ENCODE measurements around the gene EEA1.
"Not testable (repeated sequence)": the region's sequence is repeated elsewhere in the genome, so short reads cannot be mapped to it uniquely, and the experiment has no call there.

The EEA1 gene

DNA sequence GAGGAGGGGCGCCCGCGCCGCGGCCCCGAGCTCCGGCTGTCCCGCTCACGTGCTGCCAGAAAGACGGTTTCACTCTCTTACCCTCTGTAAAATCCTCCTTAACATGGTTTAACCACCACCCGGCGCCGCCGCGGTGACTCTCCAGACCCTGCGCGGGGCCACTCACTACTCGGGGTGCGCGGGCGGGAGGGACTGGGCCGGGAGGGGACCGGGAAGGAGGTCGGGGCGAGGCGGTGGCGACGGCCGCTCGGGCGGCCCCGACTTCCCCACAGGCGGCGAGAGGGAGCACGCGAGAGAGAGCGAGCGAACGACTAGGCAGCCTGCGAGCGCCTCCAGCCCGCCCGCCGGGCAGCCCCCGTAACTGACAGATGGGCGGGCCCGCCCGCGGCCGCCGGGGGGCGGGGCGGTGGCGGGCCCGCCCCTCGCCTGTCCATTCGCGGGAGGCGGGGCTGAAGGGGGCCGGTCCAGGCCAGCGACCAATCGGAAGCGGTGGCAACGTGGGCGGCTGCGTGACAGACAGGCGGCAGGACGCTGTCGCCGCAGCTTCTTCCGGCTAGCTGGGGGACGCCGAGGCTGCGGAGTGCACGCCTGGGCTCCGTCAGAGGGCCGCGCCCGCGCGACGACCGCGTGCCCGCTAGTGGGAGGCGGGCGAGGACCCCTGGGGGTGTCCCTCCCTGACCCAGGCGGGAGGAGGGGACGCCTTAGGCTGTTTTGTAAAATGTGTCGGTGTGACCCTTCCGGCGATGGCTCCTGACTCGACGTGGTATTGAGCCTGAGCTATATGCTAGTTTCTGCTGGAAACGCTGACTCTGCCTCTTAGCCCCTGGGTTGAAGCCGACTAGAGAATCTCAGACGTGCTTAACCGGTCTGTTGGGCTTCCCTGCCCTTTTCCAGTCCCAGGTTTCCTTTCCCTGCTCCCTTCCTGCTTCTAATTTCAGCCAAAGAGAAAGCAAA lies at the start of gene EEA1:
Gene EEA1, minus strand, starts transcription at position 334 of the 954 bp plus-strand sequence. Its CDS starts 229 bp downstream, at position 105.
- peak; percentile 97 for DNase-seq

DNA sequence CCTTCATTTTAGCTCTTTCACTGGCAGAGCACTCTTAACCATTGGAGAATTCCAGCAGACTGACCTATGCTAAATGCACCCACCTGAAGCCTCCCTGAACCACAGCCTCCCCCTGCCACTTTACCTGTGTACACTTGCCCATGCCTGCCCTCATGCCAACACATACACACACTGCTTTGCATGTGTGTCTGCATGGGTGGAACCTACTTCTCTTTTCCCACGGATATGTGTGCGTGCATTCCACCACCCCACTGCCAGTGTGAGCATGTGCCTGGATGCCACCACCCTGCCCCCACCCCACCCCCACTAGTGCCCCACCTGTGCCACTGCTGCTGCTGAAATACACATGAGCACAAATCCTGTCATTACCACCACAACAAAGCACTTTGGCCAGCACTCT lies 49.5 kb upstream of the EEA1 start:
- DNase-seq: no peak

DNA sequence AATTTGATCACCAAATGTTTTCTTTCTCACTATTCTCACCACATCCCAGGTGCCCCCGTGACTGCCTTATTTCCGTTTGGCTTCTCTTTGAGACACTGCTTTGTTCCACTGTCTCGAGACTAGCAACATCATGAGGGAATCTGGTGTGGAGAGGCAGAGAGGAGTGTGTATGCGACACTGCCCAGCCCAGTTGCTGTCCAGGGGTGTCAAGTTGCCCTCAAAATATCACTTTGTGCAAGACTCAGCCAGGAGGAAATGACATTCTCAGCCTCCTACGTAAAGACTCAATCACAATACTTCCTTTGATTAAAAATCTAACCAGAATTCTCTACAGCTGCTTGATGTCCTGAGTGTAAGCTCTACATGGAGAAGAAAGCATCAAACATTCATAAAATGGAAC lies 48.2 kb upstream of the EEA1 start:
- DNase-seq: no peak

DNA sequence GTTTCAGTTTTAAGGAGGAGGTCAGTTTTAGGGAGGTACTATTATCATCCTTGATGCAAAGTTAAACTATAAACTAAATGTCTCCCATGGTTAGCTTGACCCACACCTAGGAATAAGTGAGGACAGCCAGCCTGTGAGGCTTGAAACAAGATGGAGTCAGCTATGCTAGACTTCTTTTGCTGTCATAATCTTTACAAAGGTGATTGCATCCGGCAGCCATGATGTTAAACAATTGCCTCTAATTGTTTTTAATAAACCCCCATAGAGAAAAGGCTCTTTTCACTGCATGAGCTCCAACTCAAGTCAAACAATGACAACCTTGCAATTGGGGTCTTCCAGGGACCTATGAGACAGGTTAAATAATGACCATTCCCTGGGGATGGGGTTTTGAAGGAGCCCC lies 45.7 kb upstream of the EEA1 start:
- DNase-seq: no peak

DNA sequence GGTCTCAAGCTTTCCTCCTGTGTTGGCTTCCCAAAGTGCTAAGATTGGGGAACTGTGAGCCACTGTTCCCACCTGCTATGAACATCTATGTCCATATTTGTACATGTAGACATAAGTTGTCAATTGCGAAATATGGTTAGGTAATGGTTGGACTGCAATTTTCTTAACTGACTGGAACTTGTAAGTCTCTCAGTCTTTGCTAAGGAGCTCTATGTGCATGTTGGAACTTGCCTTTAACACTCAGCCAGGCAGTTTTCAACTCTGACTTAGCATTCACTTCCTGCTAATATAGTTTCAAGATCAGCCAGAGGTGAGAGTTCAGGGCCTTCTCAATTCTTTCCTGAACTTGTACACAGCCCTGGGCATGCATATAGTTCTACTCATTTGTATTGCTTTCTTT lies 44.5 kb upstream of the EEA1 start:
- DNase-seq: no peak

DNA sequence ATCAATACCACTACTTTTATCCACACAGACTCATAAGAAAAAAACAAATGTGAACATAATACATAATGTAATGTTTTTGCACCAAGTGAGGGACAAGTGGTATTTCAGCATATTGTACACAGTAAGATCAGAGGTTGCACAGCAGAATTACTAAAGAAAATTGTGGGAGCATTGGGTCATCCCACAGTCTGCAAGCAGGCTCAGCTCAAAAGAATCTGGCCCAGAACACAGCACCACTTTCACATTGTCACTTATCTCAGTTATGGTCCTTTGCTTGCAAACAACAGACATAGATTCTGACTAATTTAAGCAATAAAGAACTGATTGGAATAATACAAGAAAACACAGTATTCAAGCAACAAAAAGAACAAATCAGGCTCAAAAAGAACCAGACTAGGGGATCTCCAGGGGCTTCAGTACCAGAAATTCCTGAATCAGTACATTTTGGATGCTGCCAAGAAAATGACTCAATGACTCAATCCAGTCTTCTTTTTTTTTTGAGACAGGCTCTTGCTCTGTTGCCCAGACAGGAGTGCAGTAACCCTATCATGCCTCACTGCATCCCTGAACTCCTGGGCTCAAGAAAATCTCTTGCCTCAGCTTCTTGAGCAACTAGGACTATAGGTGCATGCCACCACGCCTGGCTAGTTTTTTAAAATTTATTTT lies 42.9 kb upstream of the EEA1 start:
- DNase-seq: no peak

DNA sequence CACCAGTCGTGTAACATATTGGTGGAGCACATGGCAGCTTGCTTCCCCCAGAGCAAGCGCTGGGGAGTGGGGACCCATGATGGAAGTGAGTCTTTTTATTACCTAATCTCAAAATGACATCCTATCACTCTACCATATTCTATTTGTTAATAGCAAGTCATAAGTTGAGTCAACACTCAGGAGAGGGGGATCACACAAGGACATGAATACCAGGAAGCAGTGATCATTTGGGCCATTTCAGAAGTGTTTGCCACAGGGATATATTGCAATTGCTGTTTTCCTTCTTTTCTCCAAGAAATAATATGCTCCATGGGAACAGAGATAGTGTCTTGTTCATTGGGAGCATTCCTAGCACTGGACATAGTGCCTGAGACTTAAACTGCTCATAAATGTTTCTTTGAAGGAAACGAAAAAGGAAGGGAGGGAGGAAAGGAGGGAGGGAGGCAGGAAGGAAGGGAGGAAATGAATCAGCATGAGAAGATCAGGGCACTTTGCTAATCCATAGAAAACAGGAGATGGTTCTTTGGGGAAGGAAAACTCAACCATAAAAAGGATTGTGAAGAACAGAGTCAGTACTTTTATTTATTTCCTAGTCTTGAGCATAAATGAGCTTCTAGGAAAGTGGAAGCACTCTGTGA lies 39.2 kb upstream of the EEA1 start:
- no peak for DNase-seq

DNA sequence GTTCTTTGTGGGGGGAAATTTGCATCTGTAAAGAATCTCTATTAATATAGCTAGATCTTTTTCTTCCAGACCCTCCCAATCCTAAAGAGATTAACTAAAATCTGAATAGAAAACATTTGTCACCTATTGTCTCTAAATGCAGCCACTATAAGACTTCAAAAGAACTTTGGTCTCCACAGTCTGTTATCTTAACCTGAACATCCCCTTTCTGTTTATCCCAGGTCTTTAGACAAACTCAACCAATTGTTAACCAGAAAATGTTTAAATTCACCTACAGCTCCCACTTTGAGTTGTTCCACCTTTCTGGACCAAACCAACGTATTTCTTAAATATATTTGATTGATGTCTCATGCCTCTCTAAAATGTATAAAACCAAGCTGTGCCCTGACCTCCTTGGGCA lies 35.3 kb upstream of the EEA1 start:
- not testable (repeated sequence) for DNase-seq

DNA sequence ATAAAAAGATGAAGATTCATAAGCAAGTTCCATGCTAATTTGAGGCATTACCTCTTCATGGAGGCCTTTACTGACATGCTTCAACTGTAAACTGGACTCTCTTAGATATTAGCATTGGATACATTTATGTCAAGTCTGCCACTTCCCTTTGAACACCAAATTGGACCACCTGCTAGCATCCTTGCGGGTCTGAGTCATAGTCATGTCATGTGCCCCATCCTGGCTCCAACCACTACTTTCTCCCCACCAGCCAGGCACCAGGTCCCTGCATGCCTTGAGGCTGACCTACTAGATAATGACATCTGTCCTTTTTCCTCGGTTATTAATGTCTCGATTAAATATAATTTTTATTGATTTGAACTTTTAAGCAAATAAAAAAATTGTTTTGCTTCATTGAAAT lies 32.9 kb upstream of the EEA1 start:
- no peak for DNase-seq

DNA sequence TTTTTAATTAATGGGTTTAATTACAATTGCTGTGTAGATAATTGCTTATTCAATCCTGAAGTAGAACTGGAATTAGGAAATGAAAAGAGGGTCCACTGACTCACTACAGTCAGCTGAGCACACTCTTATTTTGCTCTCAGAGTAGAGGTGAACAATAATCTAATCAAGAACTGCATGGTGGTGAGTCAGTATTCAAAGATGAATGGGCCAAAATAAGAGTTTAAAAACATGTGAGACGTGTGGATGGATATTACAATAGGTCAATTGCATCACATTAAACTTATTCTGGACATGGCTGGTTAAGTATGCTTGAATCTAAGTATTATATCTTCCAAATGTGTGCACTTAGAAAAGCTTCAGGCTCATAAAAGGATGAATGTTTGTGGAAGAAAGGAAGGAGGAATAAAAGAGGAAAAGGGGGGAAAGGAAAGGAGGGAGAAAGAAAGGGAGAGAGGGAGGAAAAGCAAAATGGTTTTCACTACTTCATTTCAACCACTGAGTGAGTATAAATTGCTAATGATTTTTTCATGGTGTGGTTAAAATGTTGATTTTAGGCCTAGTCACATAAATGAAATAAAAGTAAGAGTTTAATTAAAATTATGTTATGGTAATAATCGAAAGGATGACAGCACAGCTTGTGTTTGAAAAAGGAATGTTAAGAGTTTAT lies 27.0 kb upstream of the EEA1 start:
- no peak for DNase-seq

DNA sequence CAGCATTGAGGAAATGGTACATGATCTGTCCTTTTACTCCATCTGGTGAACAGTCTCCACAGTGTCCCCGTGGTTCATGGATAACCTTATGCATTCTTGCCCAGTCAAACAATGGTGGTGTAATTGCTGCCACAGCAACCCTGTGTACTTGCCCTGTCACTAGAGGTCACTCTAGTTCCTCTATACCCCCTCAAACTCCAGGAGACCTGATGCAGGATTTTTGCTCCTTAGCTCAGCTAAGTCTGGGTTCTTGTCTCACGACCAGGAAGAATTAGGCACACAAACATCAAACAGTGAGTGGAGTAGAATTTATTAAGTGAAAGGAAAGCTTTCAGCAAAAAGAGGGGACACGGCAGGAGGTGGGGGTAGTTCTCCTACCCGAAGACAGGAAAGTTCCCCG lies 24.7 kb upstream of the EEA1 start:
- no peak for DNase-seq

DNA sequence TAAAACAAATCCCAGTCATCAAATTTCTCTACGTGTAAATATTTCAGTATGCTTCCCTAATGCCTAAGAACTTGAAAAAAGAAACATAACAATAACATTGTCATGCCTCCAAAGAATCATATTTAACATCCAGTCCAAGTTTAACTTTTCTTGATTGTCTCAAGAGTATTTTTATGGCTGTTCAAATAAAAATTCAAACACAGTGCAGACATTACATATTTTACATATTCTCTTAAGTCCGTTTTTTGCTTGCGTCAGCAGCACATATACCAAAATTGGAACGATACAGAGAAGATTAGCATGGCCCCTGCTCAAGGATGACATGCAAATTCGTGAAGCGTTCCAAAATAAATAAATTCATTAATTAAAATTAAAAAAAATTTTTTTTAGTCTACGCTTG lies 23.3 kb upstream of the EEA1 start:
- DNase-seq: no peak

DNA sequence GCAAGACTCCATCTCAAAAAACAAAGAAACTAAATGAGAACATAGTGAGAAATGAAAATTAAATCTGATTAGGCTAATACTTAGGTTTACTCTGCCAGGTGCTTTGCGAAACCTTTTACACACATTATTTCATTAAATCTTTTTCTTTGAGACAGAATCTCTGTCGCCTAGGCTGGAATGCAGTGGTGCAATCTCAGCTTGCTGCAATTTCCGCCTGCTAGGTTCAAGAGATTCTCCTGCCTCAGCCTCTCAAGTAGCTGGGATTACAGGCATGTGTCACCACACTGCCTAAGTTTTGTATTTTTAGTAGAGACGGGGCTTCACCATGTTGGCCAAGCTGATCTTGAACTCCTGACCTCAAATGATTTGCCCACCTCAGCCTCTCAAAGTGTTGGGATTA lies 21.9 kb upstream of the EEA1 start:
- DNase-seq: no peak

DNA sequence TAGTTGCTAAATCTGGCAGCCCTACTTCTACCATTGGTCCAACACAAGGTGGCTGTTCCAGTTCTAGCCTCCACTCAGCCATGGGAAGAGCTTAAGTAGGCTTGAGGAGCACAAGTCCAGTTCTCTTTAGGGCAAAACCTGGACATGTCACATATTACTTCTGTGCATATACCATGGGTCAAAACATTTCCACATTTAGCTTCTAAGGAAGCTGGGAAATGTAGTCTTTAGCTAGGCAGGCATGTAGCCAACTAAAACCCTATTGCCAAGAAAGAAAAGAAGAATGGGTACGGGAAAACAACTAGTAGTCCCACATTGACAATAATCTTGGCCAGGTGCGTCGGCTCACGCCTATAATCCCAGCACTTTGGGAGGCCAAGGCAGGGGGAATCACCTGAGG lies 20.9 kb upstream of the EEA1 start:
- DNase-seq: no peak

DNA sequence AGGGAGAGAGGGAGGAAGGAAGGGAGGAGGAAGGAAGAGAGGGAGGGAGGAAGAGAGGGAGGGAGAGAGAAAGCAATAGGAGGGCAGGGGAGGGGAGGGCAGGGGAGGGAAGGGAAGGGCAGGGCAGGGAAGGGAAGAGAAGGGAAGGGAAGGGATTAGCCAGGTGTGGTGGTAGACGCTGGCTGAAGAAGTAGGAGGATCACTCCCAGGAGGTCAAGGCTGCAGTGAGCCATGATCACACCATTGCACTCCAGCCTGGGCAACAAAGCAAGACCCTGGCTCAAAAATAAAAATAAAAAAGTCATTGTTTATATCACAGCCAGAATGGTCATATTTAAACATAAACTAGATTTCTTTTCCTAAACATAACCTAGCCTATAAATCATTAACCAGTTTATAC lies 20.4 kb upstream of the EEA1 start:
- no peak for DNase-seq

DNA sequence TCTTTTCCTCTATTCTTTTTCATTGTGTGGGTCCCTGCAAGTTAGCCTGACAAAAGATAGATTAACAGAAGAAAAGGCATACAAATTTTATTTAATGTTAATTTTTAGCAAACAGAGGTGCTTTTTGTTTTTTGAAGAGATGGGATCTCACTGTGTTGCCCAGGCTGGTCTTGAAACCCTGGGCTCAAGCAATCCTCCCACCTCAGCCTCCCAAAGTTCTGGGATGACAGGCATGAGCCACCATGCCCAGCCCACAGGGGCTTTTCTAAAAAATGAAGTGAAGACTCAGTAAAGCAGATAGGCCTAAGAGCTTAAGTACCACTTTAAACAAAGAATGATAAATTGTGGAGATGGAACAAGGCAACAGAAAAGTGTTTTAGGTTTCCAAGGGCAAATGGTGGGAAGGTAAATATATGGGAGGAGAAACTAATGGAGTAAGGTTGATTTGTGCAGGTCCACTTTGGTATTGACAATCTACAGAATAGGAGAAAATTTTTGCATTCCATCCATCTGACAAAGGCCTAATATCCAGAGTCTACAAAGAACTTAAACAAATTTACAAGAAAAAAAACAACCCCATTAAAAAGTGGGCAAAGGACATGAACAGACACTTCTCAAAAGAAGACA lies 18.6 kb upstream of the EEA1 start:
- DNase-seq: no peak

DNA sequence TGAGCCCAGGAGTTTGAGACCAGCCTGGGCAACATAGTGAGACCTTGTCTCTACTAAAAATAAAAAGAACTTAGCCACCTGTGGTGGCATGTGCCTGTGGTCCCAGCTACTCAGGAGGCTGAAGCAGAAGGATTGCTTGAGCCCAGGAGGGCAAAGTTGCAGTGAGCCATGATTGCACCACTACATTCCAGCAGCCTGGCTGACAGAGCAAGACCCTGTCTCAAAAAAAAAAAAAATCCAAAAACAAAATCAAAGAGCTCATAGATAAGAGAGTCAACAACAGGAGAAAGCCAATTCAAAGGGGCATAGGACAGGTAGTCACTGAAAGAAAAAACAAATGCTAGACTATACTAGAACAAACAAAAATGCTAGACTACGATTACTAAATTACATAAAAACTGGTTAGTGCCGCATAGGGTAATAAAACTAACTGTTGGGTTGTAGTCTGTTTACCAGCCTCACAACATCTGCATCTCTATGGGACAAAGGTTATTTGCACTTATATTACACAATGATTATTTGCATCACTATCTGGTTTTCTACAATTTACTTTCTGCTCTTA lies 16.6 kb upstream of the EEA1 start:
- no peak for DNase-seq

DNA sequence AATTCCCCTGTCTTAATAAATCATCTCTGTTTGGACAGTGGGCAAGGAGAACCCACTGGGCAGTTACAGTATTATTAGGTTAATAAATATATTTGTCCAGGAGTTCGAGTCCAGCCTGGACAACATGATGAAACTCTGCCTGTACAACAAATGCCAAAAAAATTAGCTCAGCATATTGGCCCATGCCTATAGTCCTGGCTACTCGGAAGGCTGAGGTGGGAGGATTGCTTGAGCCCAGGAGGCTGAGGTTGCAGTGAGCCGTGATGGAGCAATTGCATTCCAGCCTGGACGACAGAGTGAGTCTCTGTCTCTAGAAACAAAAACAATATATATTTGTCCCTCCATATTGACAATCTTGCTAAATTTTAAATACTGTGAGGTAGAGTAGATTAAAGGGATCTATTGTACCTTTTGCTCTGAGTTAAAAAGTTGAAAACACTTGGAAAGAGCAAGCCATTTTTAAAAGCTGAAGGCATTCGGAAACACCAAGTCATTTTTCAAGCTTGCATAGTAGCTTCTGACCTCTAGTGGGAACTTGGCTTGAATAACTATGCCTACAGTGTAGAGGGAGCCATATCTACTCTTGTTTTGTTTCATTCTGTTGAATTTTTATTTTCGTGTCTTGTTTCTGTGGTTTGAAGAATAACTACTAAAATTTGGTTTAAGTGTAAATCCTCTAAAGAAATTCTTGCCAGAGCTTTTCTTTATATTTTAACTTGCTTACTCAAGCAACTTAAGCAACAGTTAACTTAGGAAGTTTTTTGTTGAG lies 14.6 kb upstream of the EEA1 start:
- DNase-seq: no peak

DNA sequence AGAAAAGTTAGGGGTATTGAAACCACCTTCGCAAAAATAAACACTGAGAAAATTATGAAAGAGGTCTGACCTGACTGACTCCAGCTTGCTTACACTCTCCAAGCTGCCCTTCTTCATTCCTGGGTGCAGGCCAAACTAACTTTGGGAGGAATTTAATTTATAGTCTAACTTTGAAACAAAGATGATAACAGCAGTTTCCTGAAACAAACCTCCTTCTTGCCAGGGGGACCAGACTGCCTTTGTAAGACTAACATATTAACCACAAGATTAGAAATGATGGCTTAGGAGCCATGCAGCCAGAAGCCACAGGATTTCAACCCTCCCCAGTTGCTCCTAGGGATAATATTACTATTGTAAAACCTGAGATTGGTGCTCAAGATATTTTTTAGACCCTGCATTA lies 13.8 kb upstream of the EEA1 start:
- DNase-seq: no peak

DNA sequence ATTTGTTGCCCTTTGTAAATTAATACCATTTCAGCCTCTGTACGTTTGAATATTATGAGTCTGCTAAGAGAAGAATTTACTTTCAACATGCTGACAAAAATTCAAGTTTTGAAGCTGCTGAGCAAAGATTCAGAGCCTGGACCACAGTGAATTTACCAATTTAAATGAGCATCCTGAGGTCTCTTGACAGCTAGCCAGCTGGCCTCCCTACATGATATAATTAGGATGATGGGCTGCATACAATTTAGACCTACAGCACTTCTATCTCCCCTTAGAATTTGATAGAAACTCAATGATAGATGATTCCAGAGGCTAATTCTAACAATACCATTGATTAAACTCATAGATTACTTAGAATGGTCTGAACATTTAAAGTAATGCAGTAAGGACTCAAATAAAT lies 10.0 kb upstream of the EEA1 start:
- no peak for DNase-seq

DNA sequence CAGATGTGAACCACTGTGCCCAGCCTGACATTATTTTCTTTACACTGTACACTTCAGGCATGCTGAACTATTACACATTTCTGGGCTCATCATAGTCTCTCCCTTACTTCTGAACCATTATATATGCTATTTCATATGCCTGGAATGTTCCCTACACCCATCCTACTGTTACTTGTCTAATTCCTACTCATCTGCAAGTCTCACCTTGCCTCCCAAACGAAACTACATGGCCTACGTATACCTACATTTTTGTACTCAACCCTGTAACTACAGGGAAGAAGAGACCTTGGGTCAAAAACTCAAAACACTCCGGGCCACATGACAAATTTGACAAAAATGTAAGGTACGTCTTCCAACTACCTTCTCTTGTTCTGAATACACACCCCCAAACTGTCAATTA lies 9.5 kb upstream of the EEA1 start:
- DNase-seq: no peak

DNA sequence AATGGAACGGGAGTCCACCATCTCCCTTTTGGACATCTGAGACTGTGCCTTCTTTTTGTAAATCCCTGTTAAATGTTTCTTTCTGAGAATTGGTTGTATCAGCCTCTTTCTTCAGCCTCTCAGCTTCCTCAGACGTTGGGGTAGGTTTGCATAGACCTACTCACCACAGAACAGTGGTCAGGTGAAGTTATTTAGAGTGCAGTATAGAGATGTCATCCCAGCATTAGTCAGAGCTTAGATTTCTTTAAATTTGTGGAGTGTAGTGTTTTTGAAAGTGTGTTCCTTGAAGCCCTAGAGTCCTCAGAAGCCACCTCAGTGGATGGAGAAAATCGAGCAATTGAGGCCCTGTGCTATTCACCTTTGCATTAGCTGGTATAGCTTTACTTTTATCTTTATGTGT lies 8.9 kb upstream of the EEA1 start:
- no peak for DNase-seq

Measured in activated CD8-positive, alpha-beta memory T cell treated with anti-CD3 and anti-CD28 coated beads, Interleukin-2, amount 50 U/mL, for 4 hours (primary cell).